Measurements from ENCODE around the gene CHMP4A.

The CHMP4A gene

GRCh38 chr14:24195186-24196070 is 17.9 kb downstream of the CHMP4A start, which contains the start of gene TM9SF1:
TSS of gene TM9SF1 (minus strand) at chr14:24195441. CDS start at chr14:24195019, 422 bp downstream.
- peak; percentile 68 for DNase-seq (ENCODE audit: low spot score)

GRCh38 chr14:24194873-24195185 is 18.5 kb downstream of the CHMP4A start:
- no peak for DNase-seq (ENCODE audit: low spot score)

GRCh38 chr14:24194186-24194872 is 19.0 kb downstream of the CHMP4A start:
- DNase-seq (ENCODE audit: low spot score): no peak

DNA sequence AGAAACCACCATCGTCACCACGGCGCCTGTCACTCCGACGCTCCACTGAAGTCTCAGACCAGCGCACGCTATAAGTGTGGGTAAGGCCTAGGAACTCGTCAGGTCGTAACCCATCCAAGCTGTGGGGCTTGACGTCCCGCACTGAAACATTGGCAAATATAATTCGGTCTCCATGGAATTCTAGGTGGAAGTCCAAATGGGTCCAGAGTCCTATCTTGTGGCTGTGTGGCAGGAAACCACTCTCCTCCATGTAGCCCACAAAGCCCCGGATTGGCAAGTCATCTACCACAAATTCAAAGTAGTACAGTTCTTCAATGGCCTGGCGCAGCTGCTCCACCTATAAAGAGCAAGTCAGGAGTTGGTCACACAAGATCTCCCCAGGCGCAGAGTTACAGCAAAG is 20.4 kb downstream of the CHMP4A start:
- DNase-seq (ENCODE audit: low spot score): no peak

DNA sequence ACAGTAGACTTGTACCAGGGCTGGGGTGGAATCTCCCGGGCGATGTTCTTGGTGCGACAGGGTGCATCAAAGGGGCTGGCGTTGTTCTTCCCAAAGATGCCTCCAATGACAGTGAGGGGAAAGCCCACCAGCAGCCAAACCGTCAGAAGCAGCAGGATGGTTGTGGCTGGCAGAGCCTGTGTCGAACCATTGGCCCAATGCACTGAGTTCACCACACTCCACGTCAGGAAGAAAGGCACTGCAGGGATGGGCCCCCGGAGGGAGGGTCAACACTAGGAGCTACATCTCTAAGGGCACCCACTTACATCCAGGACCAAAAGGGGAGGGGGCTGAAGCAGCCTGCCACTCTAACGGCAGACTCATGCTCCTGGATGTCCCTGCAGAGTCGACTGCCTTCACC is 22.9 kb downstream of the CHMP4A start:
- DNase-seq (ENCODE audit: low spot score): no peak

DNA sequence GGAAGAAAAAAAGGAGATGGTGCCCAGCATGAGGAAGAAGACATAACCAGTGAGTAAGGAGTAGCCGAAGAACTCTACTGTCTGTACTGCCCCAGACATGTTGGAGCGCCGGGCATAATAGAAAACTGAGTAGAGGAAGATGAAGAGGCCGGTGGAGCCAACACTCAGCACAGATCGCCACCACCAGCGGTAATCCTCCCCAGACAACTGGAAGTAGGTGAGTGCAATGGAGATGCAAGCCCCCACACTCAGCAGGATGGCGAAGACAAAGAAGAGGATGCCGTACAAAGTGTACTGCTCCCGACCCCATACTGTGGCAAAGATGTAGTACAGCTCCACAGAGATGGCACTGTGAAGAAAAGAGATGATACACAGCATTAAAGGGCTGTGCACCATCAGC is 23.8 kb downstream of the CHMP4A start:
- no peak for DNase-seq (ENCODE audit: low spot score)

- DNase-seq (ENCODE audit: low spot score): no peak
These were observed 24.3 kb downstream of the CHMP4A start for GRCh38 chr14:24189059-24189375.

- DNase-seq (ENCODE audit: low spot score): peak; percentile 93
These were observed 24.8 kb downstream of the CHMP4A start, which contains the start of gene IPO4 for GRCh38 chr14:24188251-24189058. TSS of gene IPO4 (minus strand) at chr14:24188816. CDS start at chr14:24188787, 29 bp downstream.

DNA sequence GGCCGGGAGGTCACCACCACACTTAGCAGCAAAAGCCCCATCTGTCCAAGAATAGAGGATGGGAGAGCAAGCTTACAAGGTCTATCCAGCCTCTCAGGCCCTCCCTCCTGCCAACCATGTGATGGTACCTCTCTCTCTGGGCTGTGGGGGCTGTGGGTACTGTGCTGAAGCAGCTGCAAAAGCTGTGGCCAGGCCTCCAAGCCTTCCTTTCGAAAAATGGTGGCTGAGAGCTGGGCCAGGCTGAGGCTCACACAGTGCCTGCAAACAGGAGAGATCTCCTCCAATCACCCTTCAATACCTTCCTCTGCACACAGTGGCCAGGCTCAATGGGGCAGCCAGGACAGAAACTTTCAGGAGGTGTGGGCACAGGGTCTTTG is 25.8 kb downstream of the CHMP4A start:
- no peak for DNase-seq (ENCODE audit: low spot score)

GRCh38 chr14:24186831-24187538 is 26.3 kb downstream of the CHMP4A start:
- no peak for DNase-seq (ENCODE audit: low spot score)

GRCh38 chr14:24185741-24186140 is 27.5 kb downstream of the CHMP4A start:
- no peak for DNase-seq (ENCODE audit: low spot score)

GRCh38 chr14:24185026-24185425 is 28.3 kb downstream of the CHMP4A start:
- no peak for DNase-seq (ENCODE audit: low spot score)

DNA sequence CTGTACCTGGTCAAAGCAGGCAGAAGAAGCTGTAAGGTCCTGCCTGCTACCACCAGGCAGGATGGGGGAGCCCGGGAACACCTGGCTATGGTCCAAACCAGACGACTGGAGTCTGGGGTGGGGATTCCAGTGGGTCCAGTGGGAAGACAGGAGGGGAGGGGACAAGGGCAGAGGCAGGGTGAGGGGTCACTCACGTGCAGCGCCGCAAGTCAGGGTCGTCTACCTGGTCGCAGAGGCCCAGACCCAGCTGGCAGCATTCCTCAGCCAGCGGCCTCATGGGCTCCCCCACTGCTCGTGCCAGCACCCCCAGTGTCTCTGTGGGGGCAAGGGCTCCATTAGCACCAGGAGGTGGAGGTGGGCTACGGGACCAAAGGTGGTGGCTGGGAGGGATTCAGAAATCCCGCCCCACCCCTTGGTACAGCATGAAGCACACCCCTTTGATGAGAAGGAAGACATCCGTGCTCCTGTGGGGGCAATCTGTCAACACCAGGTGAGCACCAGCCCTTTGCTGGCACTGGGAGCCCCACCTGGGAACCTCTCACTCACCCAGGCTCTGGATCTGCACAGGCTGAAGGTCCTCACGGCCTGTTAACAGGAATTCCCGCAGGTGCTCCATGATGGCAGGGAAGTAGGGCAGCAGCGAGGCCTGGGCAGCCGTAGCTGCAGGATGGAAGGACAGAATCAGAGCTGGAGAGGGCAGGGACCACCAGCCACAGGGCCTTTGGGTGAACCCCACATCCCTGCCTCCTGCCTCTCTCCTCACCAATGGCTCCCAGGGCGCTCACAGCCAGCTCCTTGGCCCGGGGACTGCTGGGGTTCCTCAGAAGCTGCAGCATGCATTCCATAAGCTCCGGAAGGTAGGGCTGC is 29.0 kb downstream of the CHMP4A start:
- DNase-seq (ENCODE audit: low spot score): no peak

GRCh38 chr14:24183014-24183481 is 30.2 kb downstream of the CHMP4A start:
- DNase-seq (ENCODE audit: low spot score): no peak

DNA sequence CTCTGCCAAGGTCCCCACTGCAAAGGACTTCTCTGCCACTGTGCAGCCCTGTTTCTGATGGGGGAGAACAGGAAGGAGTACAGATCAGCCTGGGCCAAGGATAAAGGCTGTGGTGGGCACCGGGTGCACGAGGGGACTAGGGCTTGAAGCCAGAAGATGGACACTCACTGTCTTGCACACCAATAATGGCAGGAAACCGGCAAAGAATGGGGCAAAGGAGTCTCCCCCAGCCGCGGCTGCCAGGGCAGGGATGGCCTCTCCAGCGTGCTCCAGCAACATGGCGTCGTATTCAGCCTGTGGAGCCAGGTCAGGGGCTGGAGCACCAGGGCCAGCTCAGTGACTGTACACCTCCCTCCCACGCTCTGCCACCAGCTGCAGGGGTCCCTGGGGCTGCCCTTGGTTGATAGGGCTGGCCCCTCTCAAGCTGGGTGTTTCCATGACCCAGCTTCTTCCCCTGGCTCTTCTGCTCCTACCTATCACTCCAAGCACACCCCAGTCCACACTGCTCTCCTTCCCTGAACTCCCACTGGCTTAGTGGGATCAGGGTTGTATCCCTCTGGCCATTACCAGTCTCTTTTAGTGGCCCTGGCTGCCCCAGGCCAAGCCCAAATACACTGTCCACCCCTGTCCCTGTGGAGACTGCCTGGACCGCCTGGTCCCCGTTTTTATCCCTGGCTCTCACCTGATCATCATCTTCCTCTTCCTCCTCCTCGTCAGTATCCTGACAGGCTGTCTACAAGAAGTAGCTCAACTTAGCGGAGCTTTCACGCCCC is 31.0 kb downstream of the CHMP4A start:
- no peak for DNase-seq (ENCODE audit: low spot score)

- DNase-seq (ENCODE audit: low spot score): no peak
These were observed 31.8 kb downstream of the CHMP4A start for GRCh38 chr14:24181371-24182077.

DNA sequence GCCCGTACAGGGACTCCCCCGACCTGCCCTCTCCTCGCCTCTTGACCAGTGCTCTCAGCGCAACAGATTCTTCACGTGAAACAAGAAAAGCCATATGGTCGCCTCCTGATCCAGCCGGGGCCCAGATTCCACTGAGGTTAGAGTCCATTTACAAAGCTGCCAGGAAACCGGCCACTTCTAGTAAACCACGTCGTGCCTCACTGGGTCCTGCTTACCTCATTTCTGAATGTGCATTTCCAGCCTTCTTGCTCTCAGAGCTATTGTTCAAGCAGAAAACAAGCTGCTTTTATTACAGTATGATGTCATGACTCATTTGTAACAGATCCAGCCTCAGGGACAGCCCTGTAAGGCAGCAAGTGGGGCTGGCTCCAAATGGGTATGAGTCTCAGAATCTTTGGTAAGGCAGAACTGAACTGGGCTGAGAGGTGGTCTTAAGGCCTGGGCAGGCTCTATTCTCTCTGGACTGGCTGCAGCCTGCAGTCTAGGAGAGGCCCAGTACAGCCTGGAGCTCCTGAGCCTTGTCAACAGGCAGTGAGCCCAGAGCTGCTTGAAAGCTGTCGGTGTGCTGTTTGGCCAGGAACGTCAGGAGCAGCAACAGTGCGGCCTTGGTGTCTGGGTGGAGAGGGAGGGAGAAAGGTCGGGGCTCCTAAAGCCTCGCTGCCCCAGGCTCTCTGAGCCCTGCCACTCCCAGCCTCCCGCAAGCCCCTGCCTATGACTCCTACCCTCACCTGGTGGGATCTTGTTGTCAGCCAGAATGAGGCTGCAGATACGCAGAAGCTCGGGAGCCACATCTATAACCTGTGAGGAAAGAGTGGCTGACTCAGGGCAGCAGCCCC is 33.1 kb downstream of the CHMP4A start:
- DNase-seq (ENCODE audit: low spot score): peak; percentile 91

- no peak for DNase-seq (ENCODE audit: low spot score)
These were observed 33.9 kb downstream of the CHMP4A start for GRCh38 chr14:24179294-24179960.

Data from pons (tissue), 1 donor.